ENCODE measurements around the gene TMOD2.

- TF ChIP-seq POLR2A (IDR thresholded peaks at IDR 0.05), result no peak
- TF ChIP-seq POLR2AphosphoS5 (IDR thresholded peaks at IDR 0.05), result no peak
These were observed 65.2 kb downstream of the TMOD2 start for GRCh38 chr15:51816611-51817010.
